ENCODE measurements around the gene BRWD1. TPM values are rescaled to one million over a fixed set of nuclear protein-coding genes. Genes with fewer than 3 reads are reported as not detected.
A peak's percentile ranks its signal among the peaks of the same experiment; 100 is the strongest.

BRWD1 gene
- total RNA-seq, 1 donor from 2014 or later: 142 TPM

GRCh38 chr21:39332175-39332574, 18.7 kb upstream of the BRWD1 start:
- Histone ChIP-seq H3K9ac (ENCODE audit: low read depth in 1 of 3, low read length in 3 of 3) (no peak overlapping the region), H3K4me1 (ENCODE audit: control insufficient read depth in 3 of 3, insufficient read depth in 3 of 3, low read length in 3 of 3) (no peaks in the 10 kb centered on the region), H3K27ac (ENCODE audit: low read depth, low read length) (no peak overlapping the region), H3K27me3 (ENCODE audit: control insufficient read depth in 3 of 3, insufficient read depth in 3 of 3, low read length in 3 of 3) (no peaks in the 10 kb centered on the region), H3K9me3 (ENCODE audit: control insufficient read depth in 3 of 3, low read length in 3 of 3) (no peaks in the 10 kb centered on the region), H3K4me3 (ENCODE audit: low read length in 3 of 3) (no peak overlapping the region), H3K36me3 (ENCODE audit: control insufficient read depth in 3 of 3, insufficient read depth in 3 of 3, low read length in 3 of 3) (no peaks in the 10 kb centered on the region)

GRCh38 chr21:39330001-39330400, 16.6 kb upstream of the BRWD1 start:
- H3K27me3 ChIP-seq (ENCODE audit: control insufficient read depth in 3 of 3, insufficient read depth in 3 of 3, low read length in 3 of 3): peaks cover 0 to 3% (median 3%) of the 10 kb centered on the region in 3 donors
- H3K4me1 ChIP-seq (ENCODE audit: control insufficient read depth in 3 of 3, insufficient read depth in 3 of 3, low read length in 3 of 3): no peaks in the 10 kb centered on the region
- H3K27ac ChIP-seq (ENCODE audit: low read depth, low read length): no peak overlapping the region
- H3K36me3 ChIP-seq (ENCODE audit: control insufficient read depth in 3 of 3, insufficient read depth in 3 of 3, low read length in 3 of 3): no peaks in the 10 kb centered on the region
- no peak overlapping the region for H3K9ac ChIP-seq (ENCODE audit: low read depth in 1 of 3, low read length in 3 of 3)
- no peaks in the 10 kb centered on the region for H3K9me3 ChIP-seq (ENCODE audit: control insufficient read depth in 3 of 3, low read length in 3 of 3)
- H3K4me3 ChIP-seq (ENCODE audit: low read length in 3 of 3): no peak overlapping the region

DNA sequence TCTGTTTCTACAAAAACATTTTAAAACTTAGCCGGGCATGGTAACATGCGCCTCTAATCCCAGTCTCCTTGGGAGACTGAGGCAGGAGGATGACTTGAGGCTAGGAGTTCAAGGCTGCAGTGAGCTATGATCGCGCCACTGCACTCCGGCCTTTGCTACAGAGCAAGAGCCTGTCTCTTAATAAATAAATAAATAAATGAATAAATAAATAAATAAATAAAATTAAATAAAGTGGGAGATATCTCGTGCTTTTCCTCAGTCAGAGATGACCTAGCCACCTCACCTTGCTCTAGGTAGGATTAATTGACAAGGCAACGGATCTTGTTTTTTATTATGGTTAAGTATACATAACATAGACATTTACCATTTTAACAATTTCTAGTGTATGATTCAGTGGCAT, 14.3 kb upstream of the BRWD1 start:
- peaks cover 0 to 3% (median 3%) of the 10 kb centered on the region in 3 donors for H3K27me3 ChIP-seq (ENCODE audit: control insufficient read depth in 3 of 3, insufficient read depth in 3 of 3, low read length in 3 of 3)
- H3K9me3 ChIP-seq (ENCODE audit: control insufficient read depth in 3 of 3, low read length in 3 of 3): no peaks in the 10 kb centered on the region
- H3K27ac ChIP-seq (ENCODE audit: low read depth, low read length): no peak overlapping the region
- H3K36me3 ChIP-seq (ENCODE audit: control insufficient read depth in 3 of 3, insufficient read depth in 3 of 3, low read length in 3 of 3): no peaks in the 10 kb centered on the region
- H3K4me3 ChIP-seq (ENCODE audit: low read length in 3 of 3): no peak overlapping the region
- H3K9ac ChIP-seq (ENCODE audit: low read depth in 1 of 3, low read length in 3 of 3): no peak overlapping the region
- H3K4me1 ChIP-seq (ENCODE audit: control insufficient read depth in 3 of 3, insufficient read depth in 3 of 3, low read length in 3 of 3): no peaks in the 10 kb centered on the region

GRCh38 chr21:39326607-39327307, 13.3 kb upstream of the BRWD1 start:
- no peak overlapping the region for H3K27ac ChIP-seq (ENCODE audit: low read depth, low read length)
- no peak overlapping the region for H3K9ac ChIP-seq (ENCODE audit: low read depth in 1 of 3, low read length in 3 of 3)
- H3K9me3 ChIP-seq (ENCODE audit: control insufficient read depth in 3 of 3, low read length in 3 of 3): no peaks in the 10 kb centered on the region
- H3K4me3 ChIP-seq (ENCODE audit: low read length in 3 of 3): no peak overlapping the region
- no peaks in the 10 kb centered on the region for H3K4me1 ChIP-seq (ENCODE audit: control insufficient read depth in 3 of 3, insufficient read depth in 3 of 3, low read length in 3 of 3)
- peaks cover 0 to 3% (median 3%) of the 10 kb centered on the region in 3 donors for H3K27me3 ChIP-seq (ENCODE audit: control insufficient read depth in 3 of 3, insufficient read depth in 3 of 3, low read length in 3 of 3)
- no peaks in the 10 kb centered on the region for H3K36me3 ChIP-seq (ENCODE audit: control insufficient read depth in 3 of 3, insufficient read depth in 3 of 3, low read length in 3 of 3)

DNA sequence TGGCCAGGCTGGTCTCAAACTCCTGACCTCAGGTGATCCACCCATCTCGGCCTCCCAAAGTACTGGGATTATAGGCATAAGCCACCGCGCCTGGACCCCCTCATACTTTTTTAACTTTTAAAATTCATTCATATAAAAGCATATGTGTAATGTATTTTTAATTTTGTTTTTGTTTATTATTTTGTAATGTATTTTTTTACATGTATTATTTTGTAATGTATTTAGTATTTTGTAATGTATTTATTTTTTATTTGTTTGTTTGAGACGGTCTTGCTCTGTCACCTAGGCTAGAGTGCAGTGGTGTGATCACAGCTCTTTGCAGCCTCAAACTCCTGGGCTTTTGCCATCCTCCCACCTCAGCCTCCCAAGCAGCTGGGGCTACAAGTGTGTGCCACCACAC, 12.0 kb upstream of the BRWD1 start:
- Histone ChIP-seq H3K4me3 (ENCODE audit: low read length in 3 of 3) (no peak overlapping the region), H3K36me3 (ENCODE audit: control insufficient read depth in 3 of 3, insufficient read depth in 3 of 3, low read length in 3 of 3) (no peaks in the 10 kb centered on the region), H3K9ac (ENCODE audit: low read depth in 1 of 3, low read length in 3 of 3) (no peak overlapping the region), H3K4me1 (ENCODE audit: control insufficient read depth in 3 of 3, insufficient read depth in 3 of 3, low read length in 3 of 3) (no peaks in the 10 kb centered on the region), H3K9me3 (ENCODE audit: control insufficient read depth in 3 of 3, low read length in 3 of 3) (no peaks in the 10 kb centered on the region), H3K27ac (ENCODE audit: low read depth, low read length) (no peak overlapping the region), H3K27me3 (ENCODE audit: control insufficient read depth in 3 of 3, insufficient read depth in 3 of 3, low read length in 3 of 3) (peaks cover 0 to 3% (median 3%) of the 10 kb centered on the region in 3 donors)

DNA sequence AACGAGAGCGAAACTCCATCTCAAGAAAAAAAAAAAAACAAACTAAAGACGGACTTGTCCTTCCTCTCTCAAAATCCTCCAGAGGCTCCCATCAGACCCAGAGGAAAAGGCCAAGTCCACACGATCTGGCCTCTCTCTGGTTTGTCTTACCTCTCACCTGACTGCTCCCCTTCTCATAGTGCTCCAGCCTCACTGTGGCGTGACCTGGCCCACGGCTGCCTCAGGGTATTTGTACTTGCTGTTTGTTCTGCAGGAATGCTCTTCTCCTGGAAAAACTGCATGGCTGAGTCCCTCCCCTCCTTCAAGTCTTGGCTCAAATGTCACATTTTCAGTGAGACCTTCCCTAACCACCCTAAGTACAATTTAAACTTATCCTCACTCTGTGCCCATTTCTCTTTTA, 8.0 kb upstream of the BRWD1 start:
- Histone ChIP-seq H3K4me3 (ENCODE audit: low read length in 3 of 3) (no peak overlapping the region), H3K4me1 (ENCODE audit: control insufficient read depth in 3 of 3, insufficient read depth in 3 of 3, low read length in 3 of 3) (peaks cover 5 to 12% (median 6%) of the 10 kb centered on the region in 3 donors), H3K9ac (ENCODE audit: low read depth in 1 of 3, low read length in 3 of 3) (no peak overlapping the region), H3K27me3 (ENCODE audit: control insufficient read depth in 3 of 3, insufficient read depth in 3 of 3, low read length in 3 of 3) (peaks cover 0 to 1% (median under 1%) of the 10 kb centered on the region in 3 donors), H3K9me3 (ENCODE audit: control insufficient read depth in 3 of 3, low read length in 3 of 3) (no peaks in the 10 kb centered on the region), H3K27ac (ENCODE audit: low read depth, low read length) (no peak overlapping the region), H3K36me3 (ENCODE audit: control insufficient read depth in 3 of 3, insufficient read depth in 3 of 3, low read length in 3 of 3) (no peaks in the 10 kb centered on the region)

DNA sequence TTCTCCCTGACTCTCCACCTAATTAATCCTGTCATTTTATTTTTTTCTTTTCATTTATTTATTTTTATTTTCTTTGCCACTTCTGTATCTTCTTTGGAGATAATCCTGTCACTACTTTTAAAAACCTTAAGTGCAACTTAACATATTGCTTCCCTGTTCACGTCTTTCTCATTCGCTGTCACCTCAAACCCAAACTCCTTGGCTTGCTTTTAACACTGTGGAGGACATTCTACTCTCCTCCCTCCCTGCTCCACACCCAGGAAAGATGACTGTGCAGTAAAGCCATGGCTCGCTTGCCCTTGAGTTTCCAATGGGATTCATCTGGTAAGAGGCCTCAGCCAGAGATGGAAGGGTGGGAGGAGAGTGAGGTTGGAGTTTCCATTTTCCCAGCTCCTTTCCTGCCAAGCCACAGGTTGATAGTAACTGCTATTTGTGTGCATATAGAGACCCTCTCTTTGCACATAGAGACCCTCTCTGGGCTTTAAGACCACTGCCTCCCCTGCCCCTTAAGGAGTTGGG, 6.4 kb upstream of the BRWD1 start:
- H3K27me3 ChIP-seq (ENCODE audit: control insufficient read depth in 3 of 3, insufficient read depth in 3 of 3, low read length in 3 of 3): no peaks in the 10 kb centered on the region
- peak overlapping the region in 1 of 3 donors; percentile 41 for H3K9ac ChIP-seq (ENCODE audit: low read depth in 1 of 3, low read length in 3 of 3)
- no peaks in the 10 kb centered on the region for H3K9me3 ChIP-seq (ENCODE audit: control insufficient read depth in 3 of 3, low read length in 3 of 3)
- no peaks in the 10 kb centered on the region for H3K36me3 ChIP-seq (ENCODE audit: control insufficient read depth in 3 of 3, insufficient read depth in 3 of 3, low read length in 3 of 3)
- peaks cover 5 to 12% (median 6%) of the 10 kb centered on the region in 3 donors for H3K4me1 ChIP-seq (ENCODE audit: control insufficient read depth in 3 of 3, insufficient read depth in 3 of 3, low read length in 3 of 3)
- H3K27ac ChIP-seq (ENCODE audit: low read depth, low read length): no peak overlapping the region
- H3K4me3 ChIP-seq (ENCODE audit: low read length in 3 of 3): no peak overlapping the region

DNA sequence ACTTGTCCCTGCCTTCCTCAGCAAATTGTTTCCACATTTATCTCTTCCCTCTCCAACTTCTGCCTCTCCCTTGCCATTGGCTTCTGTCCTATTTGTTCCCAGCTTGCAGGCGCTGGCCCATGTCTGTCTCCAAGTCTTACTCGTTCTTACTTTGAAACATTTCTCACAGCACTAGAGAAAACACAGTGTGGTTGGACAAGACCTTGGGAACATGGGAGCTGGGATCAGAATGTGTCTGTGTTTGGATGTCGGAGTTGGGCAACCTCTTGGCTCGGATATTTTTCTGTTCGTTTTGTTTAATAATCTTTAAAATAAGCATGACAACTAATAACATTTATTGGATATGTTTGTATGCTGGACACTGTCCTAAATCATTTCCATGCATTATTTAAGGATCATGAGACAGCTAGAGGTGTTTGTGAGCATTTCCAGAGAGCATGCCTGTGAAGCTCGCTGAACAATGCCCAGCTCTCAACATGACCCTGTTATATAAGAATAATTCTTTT, 5.9 kb upstream of the BRWD1 start:
- Histone ChIP-seq H3K27me3 (ENCODE audit: control insufficient read depth in 3 of 3, insufficient read depth in 3 of 3, low read length in 3 of 3) (no peaks in the 10 kb centered on the region), H3K9me3 (ENCODE audit: control insufficient read depth in 3 of 3, low read length in 3 of 3) (no peaks in the 10 kb centered on the region), H3K36me3 (ENCODE audit: control insufficient read depth in 3 of 3, insufficient read depth in 3 of 3, low read length in 3 of 3) (no peaks in the 10 kb centered on the region), H3K4me1 (ENCODE audit: control insufficient read depth in 3 of 3, insufficient read depth in 3 of 3, low read length in 3 of 3) (peaks cover 10 to 17% (median 11%) of the 10 kb centered on the region in 3 donors), H3K27ac (ENCODE audit: low read depth, low read length) (no peak overlapping the region), H3K4me3 (ENCODE audit: low read length in 3 of 3) (no peak overlapping the region), H3K9ac (ENCODE audit: low read depth in 1 of 3, low read length in 3 of 3) (peak overlapping the region in 1 of 3 donors; percentile 41)

GRCh38 chr21:39318091-39318959, 4.9 kb upstream of the BRWD1 start:
- peaks cover 12 to 17% (median 14%) of the 10 kb centered on the region in 3 donors for H3K4me1 ChIP-seq (ENCODE audit: control insufficient read depth in 3 of 3, insufficient read depth in 3 of 3, low read length in 3 of 3)
- no peak overlapping the region for H3K27ac ChIP-seq (ENCODE audit: low read depth, low read length)
- no peak overlapping the region for H3K4me3 ChIP-seq (ENCODE audit: low read length in 3 of 3)
- no peaks in the 10 kb centered on the region for H3K27me3 ChIP-seq (ENCODE audit: control insufficient read depth in 3 of 3, insufficient read depth in 3 of 3, low read length in 3 of 3)
- H3K36me3 ChIP-seq (ENCODE audit: control insufficient read depth in 3 of 3, insufficient read depth in 3 of 3, low read length in 3 of 3): no peaks in the 10 kb centered on the region
- no peak overlapping the region for H3K9ac ChIP-seq (ENCODE audit: low read depth in 1 of 3, low read length in 3 of 3)
- H3K9me3 ChIP-seq (ENCODE audit: control insufficient read depth in 3 of 3, low read length in 3 of 3): no peaks in the 10 kb centered on the region
